Mesothelial cell of epicardium (in vitro differentiated cells): ENCODE measurements around the gene PTPRG. TPM values are rescaled to one million over a fixed set of nuclear protein-coding genes. Genes with fewer than 3 reads are reported as not detected.

Source experiments
- DNase-seq, 2 experiments: peaks; one replicate each; pipeline ENCODE4 v3.0.0; 2021; ENCODE audit warnings: low spot score in 2 of 2; ENCODE audit not compliant: unreplicated experiment in 2 of 2
- H3K27ac Mint-ChIP-seq: 2 replicates; pipeline ENCODE4 v1.8.0; 2021; ENCODE audit warnings: mixed read lengths
- H3K27me3 Mint-ChIP-seq: 2 replicates; pipeline ENCODE4 v1.8.0; 2021; ENCODE audit warnings: low read depth, mixed read lengths
- H3K36me3 Mint-ChIP-seq: 2 replicates; pipeline ENCODE4 v1.8.0; 2021; ENCODE audit warnings: mixed read lengths
- H3K4me1 Mint-ChIP-seq: 2 replicates; pipeline ENCODE4 v1.8.0; 2021; ENCODE audit warnings: mixed read lengths
- H3K4me3 Mint-ChIP-seq: 2 replicates; pipeline ENCODE4 v1.8.0; 2021; ENCODE audit warnings: mild to moderate bottlenecking, moderate library complexity, mixed read lengths
- H3K9me3 Mint-ChIP-seq: 2 replicates; pipeline ENCODE4 v1.8.0; 2021; ENCODE audit warnings: mixed read lengths
- total RNA-seq: library from RNA; stranded (reverse); gene quantifications from 3 replicates; pipeline ENCODE4 v1.2.1, GENCODE V29; 2021
- TF ChIP-seq, protein P1 (sequence below): fragments of 200-600 bp; sonication (generic); IDR thresholded peaks from one replicate; pipeline ENCODE4 v1.5.0; 2021; ENCODE audit warnings: antibody characterized with exemption; ENCODE audit not compliant: unreplicated experiment

The PTPRG gene
- total RNA-seq, 1 donor from 2014 or later, result 40.4 TPM

- DNase-seq, result no peak
- Mint-ChIP-seq H3K4me1 (peaks cover 4% of the 10 kb centered on the region), H3K4me3 (no peak overlapping the region), H3K9me3 (peaks cover 4% of the 10 kb centered on the region), H3K36me3 (peaks cover 5% of the 10 kb centered on the region), H3K27me3 (no peaks in the 10 kb centered on the region), H3K27ac (no peak overlapping the region)
- TF ChIP-seq, protein P1, sequence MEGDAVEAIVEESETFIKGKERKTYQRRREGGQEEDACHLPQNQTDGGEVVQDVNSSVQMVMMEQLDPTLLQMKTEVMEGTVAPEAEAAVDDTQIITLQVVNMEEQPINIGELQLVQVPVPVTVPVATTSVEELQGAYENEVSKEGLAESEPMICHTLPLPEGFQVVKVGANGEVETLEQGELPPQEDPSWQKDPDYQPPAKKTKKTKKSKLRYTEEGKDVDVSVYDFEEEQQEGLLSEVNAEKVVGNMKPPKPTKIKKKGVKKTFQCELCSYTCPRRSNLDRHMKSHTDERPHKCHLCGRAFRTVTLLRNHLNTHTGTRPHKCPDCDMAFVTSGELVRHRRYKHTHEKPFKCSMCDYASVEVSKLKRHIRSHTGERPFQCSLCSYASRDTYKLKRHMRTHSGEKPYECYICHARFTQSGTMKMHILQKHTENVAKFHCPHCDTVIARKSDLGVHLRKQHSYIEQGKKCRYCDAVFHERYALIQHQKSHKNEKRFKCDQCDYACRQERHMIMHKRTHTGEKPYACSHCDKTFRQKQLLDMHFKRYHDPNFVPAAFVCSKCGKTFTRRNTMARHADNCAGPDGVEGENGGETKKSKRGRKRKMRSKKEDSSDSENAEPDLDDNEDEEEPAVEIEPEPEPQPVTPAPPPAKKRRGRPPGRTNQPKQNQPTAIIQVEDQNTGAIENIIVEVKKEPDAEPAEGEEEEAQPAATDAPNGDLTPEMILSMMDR, result no peak
These were observed 459.3 kb downstream of the PTPRG start for GRCh38 chr3:62020706-62021105.

DNA sequence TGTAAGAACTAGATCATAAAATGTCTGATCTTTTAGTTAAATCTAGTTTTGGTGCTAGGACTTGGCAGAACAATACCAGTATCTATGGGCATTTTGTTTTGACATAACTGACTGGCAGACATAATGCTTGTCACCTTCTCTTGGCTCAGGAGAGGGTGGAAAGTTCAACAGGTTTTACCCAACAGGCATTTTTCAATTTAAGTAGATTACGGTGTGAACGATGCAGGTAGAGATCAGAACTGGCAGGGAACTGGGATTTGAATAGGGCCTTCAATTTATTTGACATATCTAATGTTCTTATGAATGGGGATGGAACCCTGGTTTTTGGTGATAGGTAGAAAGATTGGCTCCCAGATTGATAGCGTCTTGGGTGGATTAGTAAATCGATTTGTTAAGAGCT lies 460.9 kb downstream of the PTPRG start:
- H3K4me1 Mint-ChIP-seq, result peaks cover 11% of the 10 kb centered on the region
- no peak for DNase-seq
- no peak overlapping the region for H3K27ac Mint-ChIP-seq
- H3K36me3 Mint-ChIP-seq, result peaks cover 5% of the 10 kb centered on the region
- H3K4me3 Mint-ChIP-seq, result no peak overlapping the region
- TF ChIP-seq, protein P1, result no peak
- no peaks in the 10 kb centered on the region for H3K27me3 Mint-ChIP-seq
- peaks cover 4% of the 10 kb centered on the region for H3K9me3 Mint-ChIP-seq

- H3K27ac Mint-ChIP-seq, result no peak overlapping the region
- DNase-seq, result no peak
These were observed 463.5 kb downstream of the PTPRG start for GRCh38 chr3:62024882-62025281.

GRCh38 chr3:62025913-62026312 lies 464.5 kb downstream of the PTPRG start:
- Mint-ChIP-seq H3K27ac (no peak overlapping the region), H3K4me1 (peaks cover 22% of the 10 kb centered on the region), H3K27me3 (no peaks in the 10 kb centered on the region), H3K9me3 (no peaks in the 10 kb centered on the region), H3K4me3 (no peak overlapping the region), H3K36me3 (no peaks in the 10 kb centered on the region)
- DNase-seq, result no peak
- TF ChIP-seq, protein P1, result no peak

More at GRCh38 chr3:62024882-62025281, 463.5 kb downstream of the PTPRG start:
- H3K4me1 Mint-ChIP-seq, result peaks cover 22% of the 10 kb centered on the region
- no peaks in the 10 kb centered on the region for H3K27me3 Mint-ChIP-seq
- TF ChIP-seq, protein P1, result no peak
- no peaks in the 10 kb centered on the region for H3K9me3 Mint-ChIP-seq
- no peaks in the 10 kb centered on the region for H3K36me3 Mint-ChIP-seq
- H3K4me3 Mint-ChIP-seq, result no peak overlapping the region

GRCh38 chr3:62027241-62027640 lies 465.9 kb downstream of the PTPRG start:
- H3K36me3 Mint-ChIP-seq, result no peaks in the 10 kb centered on the region
- no peaks in the 10 kb centered on the region for H3K9me3 Mint-ChIP-seq
- TF ChIP-seq, protein P1, result no peak
- H3K27me3 Mint-ChIP-seq, result peaks cover 3% of the 10 kb centered on the region
- no peak overlapping the region for H3K27ac Mint-ChIP-seq
- no peak for DNase-seq
- H3K4me3 Mint-ChIP-seq, result no peak overlapping the region
- peaks cover 22% of the 10 kb centered on the region for H3K4me1 Mint-ChIP-seq

- H3K4me3 Mint-ChIP-seq, result no peak overlapping the region
- no peak overlapping the region for H3K27ac Mint-ChIP-seq
- no peaks in the 10 kb centered on the region for H3K36me3 Mint-ChIP-seq
- H3K9me3 Mint-ChIP-seq, result no peaks in the 10 kb centered on the region
- peaks cover 22% of the 10 kb centered on the region for H3K4me1 Mint-ChIP-seq
- no peak for DNase-seq
- TF ChIP-seq, protein P1, result no peak
- peaks cover 3% of the 10 kb centered on the region for H3K27me3 Mint-ChIP-seq
These were observed 466.4 kb downstream of the PTPRG start for GRCh38 chr3:62027796-62028195.
